Small intestine (tissue), 7 donors: ENCODE results near the gene PPHLN1. TPM values are rescaled to one million over a fixed set of nuclear protein-coding genes. Genes with fewer than 3 reads are reported as not detected.

Experiments used
- DNase-seq, 2 donors: peaks; one replicate each; pipeline versions ENCODE4 v3.0.0 to v3.0.0-alpha.2; 2013
- FAIRE-seq: peaks from 2 replicates; lab custom pipeline; 2012; peaks lifted over from hg19 to GRCh38; lab: Jason Lieb, UNC
- H3K27ac ChIP-seq, 3 donors: one replicate each; pipeline ENCODE4 v1.5.1; 2013; ENCODE audit warnings: low read length in 2 of 3, mild to moderate bottlenecking in 2 of 3, control low read depth in 1 of 3, inconsistent platforms in 1 of 3, low read depth in 1 of 3, moderate library complexity in 1 of 3
- H3K27me3 ChIP-seq, 3 donors: one replicate each; pipeline ENCODE4 v1.6.1; 2013; ENCODE audit warnings: low read length in 3 of 3, inconsistent platforms in 1 of 3; ENCODE audit not compliant: control insufficient read depth in 3 of 3, insufficient read depth in 3 of 3
- H3K36me3 ChIP-seq, 3 donors: one replicate each; pipeline ENCODE4 v1.6.1; 2013; ENCODE audit warnings: low read length in 3 of 3, inconsistent platforms in 1 of 3, low read depth in 1 of 3, mild to moderate bottlenecking in 1 of 3, moderate library complexity in 1 of 3; ENCODE audit not compliant: control insufficient read depth in 3 of 3, insufficient read depth in 2 of 3
- H3K4me1 ChIP-seq, 3 donors: one replicate each; pipeline ENCODE4 v1.6.1; 2013; ENCODE audit warnings: low read length in 2 of 3, inconsistent platforms in 1 of 3, low read depth in 1 of 3, mild to moderate bottlenecking in 1 of 3, moderate library complexity in 1 of 3; ENCODE audit not compliant: control insufficient read depth in 3 of 3, insufficient read depth in 2 of 3
- H3K4me3 ChIP-seq, 3 donors: one replicate each; pipeline ENCODE4 v1.5.1; 2013; ENCODE audit warnings: low read length in 3 of 3, control low read depth in 1 of 3, inconsistent platforms in 1 of 3, low read depth in 1 of 3, mild to moderate bottlenecking in 1 of 3, moderate library complexity in 1 of 3
- H3K9me3 ChIP-seq, 2 donors: one replicate each; pipeline ENCODE4 v1.6.1; 2013; ENCODE audit warnings: low read depth in 1 of 2, low read length in 1 of 2; ENCODE audit not compliant: control insufficient read depth in 2 of 2, insufficient read depth in 1 of 2
- WGBS, 3 donors: extraction: QIAGEN DNeasy Blood & Tissue Kit; methylation state at CpG; one replicate each; pipeline ENCODE4 v1.1.7; 2013; 5-methylcytosine and 5-hydroxymethylcytosine counted together
- polyA plus RNA-seq, 4 donors: library from polyadenylated mRNA; stranded (reverse) in 3 of 4; unstranded in 1 of 4; fragments of 200-250 nt in 3 of 4; fragments of 120-200 nt in 1 of 4; gene quantifications; one replicate each; pipeline versions ENCODE4 v1.2.1 to v1.2.3, GENCODE V29; 2013
- donor health status: healthy with polysubstance abuse.
- donor health status: control.
- donor health status: control.
- donor health status: Bipolar disorder and iron deficiency.
- donor health status: healthy.

Gene PPHLN1
- polyA plus RNA-seq, 4 donors, result 25.7 to 55.4 (median 28.8) TPM

GRCh38 chr12:42299392-42300308, 26.3 kb upstream of the PPHLN1 start:
- Histone ChIP-seq H3K4me1 (no peaks in the 10 kb centered on the region), H3K36me3 (no peaks in the 10 kb centered on the region), H3K9me3 (peaks cover 0 to 12% of the 10 kb centered on the region in 2 donors), H3K4me3 (no peak overlapping the region), H3K27me3 (no peaks in the 10 kb centered on the region), H3K27ac (peak overlapping the region in 1 of 3 donors; percentile 66)
- FAIRE-seq, result no peak
- DNase-seq, result no peak
- 60 to 71% (median 67%) methylated on average over 8 of the region's 8 CpGs for WGBS, 3 donors

- H3K27me3 ChIP-seq, result no peaks in the 10 kb centered on the region
- H3K9me3 ChIP-seq, result peaks cover 0 to 6% of the 10 kb centered on the region in 2 donors
- H3K4me1 ChIP-seq, result no peaks in the 10 kb centered on the region
- no peak overlapping the region for H3K4me3 ChIP-seq
- FAIRE-seq, result no peak
- DNase-seq, result no peak
- WGBS, 3 donors, result 92 to 95% (median 94%) methylated on average over 3 of the region's 3 CpGs
- H3K36me3 ChIP-seq, result peaks cover 0 to 6% (median under 1%) of the 10 kb centered on the region in 3 donors
- H3K27ac ChIP-seq, result no peak overlapping the region
Measured at GRCh38 chr12:42306297-42306696, 19.7 kb upstream of the PPHLN1 start.

GRCh38 chr12:42308390-42308789, 17.6 kb upstream of the PPHLN1 start:
- no peaks in the 10 kb centered on the region for H3K9me3 ChIP-seq
- 94 to 97% (median 94%) methylated on average over 2 of the region's 2 CpGs for WGBS, 3 donors
- no peak overlapping the region for H3K4me3 ChIP-seq
- DNase-seq (no peak), FAIRE-seq (no peak)
- H3K4me1 ChIP-seq, result no peaks in the 10 kb centered on the region
- no peaks in the 10 kb centered on the region for H3K27me3 ChIP-seq
- H3K27ac ChIP-seq, result no peak overlapping the region
- peaks cover 2 to 6% (median 4%) of the 10 kb centered on the region in 3 donors for H3K36me3 ChIP-seq

- Histone ChIP-seq H3K27me3 (no peaks in the 10 kb centered on the region), H3K4me3 (no peak overlapping the region), H3K36me3 (peaks cover 2 to 11% (median 4%) of the 10 kb centered on the region in 3 donors), H3K27ac (no peak overlapping the region), H3K9me3 (no peaks in the 10 kb centered on the region), H3K4me1 (no peaks in the 10 kb centered on the region)
- 80 to 89% (median 84%) methylated on average over 6 of the region's 6 CpGs for WGBS, 3 donors
- DNase-seq (no peak), FAIRE-seq (no peak)
Measured at GRCh38 chr12:42309996-42310395, 16.0 kb upstream of the PPHLN1 start.

GRCh38 chr12:42315108-42315507, 10.9 kb upstream of the PPHLN1 start:
- FAIRE-seq (no peak), DNase-seq (no peak)
- Histone ChIP-seq H3K9me3 (no peaks in the 10 kb centered on the region), H3K27ac (no peak overlapping the region), H3K27me3 (no peaks in the 10 kb centered on the region), H3K36me3 (peaks cover 2 to 20% (median 7%) of the 10 kb centered on the region in 3 donors), H3K4me1 (no peaks in the 10 kb centered on the region), H3K4me3 (no peak overlapping the region)
- 91 to 93% (median 92%) methylated on average over 2 of the region's 2 CpGs for WGBS, 3 donors

GRCh38 chr12:42320796-42321195, 5.2 kb upstream of the PPHLN1 start:
- H3K9me3 ChIP-seq, result no peaks in the 10 kb centered on the region
- DNase-seq (no peak), FAIRE-seq (no peak)
- H3K36me3 ChIP-seq, result peaks cover 0 to 15% (median 3%) of the 10 kb centered on the region in 3 donors
- no peak overlapping the region for H3K4me3 ChIP-seq
- H3K27ac ChIP-seq, result no peak overlapping the region
- H3K27me3 ChIP-seq, result no peaks in the 10 kb centered on the region
- H3K4me1 ChIP-seq, result no peaks in the 10 kb centered on the region

- no peaks in the 10 kb centered on the region for H3K9me3 ChIP-seq
- H3K27me3 ChIP-seq, result no peaks in the 10 kb centered on the region
- H3K4me3 ChIP-seq, result no peak overlapping the region
- H3K27ac ChIP-seq, result no peak overlapping the region
- peaks cover 0 to 9% (median 0%) of the 10 kb centered on the region in 3 donors for H3K36me3 ChIP-seq
- FAIRE-seq (no peak), DNase-seq (no peak)
- peaks cover 0 to 5% (median 5%) of the 10 kb centered on the region in 3 donors for H3K4me1 ChIP-seq
Measured at GRCh38 chr12:42322567-42322966, 3.4 kb upstream of the PPHLN1 start.

GRCh38 chr12:42323856-42324255, 2.1 kb upstream of the PPHLN1 start:
- Histone ChIP-seq H3K4me3 (no peak overlapping the region), H3K36me3 (peaks cover 0 to 6% (median 0%) of the 10 kb centered on the region in 3 donors), H3K4me1 (peaks cover 0 to 7% (median 6%) of the 10 kb centered on the region in 3 donors), H3K9me3 (no peaks in the 10 kb centered on the region), H3K27me3 (no peaks in the 10 kb centered on the region), H3K27ac (no peak overlapping the region)
- DNase-seq (no peak), FAIRE-seq (no peak)
- WGBS, 3 donors, result 80 to 89% (median 81%) methylated on average over 6 of the region's 6 CpGs
